OCI-LY3 (cell line): ENCODE measurements around the gene TMEM178B.

Experiments
- CTCF ChIP-seq: fragments of 200-600, 300-600 bp; sonication (generic); IDR thresholded peaks from 2 replicates; pipeline ENCODE4 v1.5.1; 2014; ENCODE audit warnings: antibody characterized with exemption, low read length, low read depth
- EZH2phosphoT487 ChIP-seq: fragments of 200-600 bp; shearing (Covaris generic); IDR thresholded peaks from 2 replicates; pipeline ENCODE4 v1.6.1; 2018; ENCODE audit warnings: antibody characterized with exemption, mixed run types, low read depth

GRCh38 chr7:141234335-141235105 lies 160.7 kb downstream of the TMEM178B start:
- TF ChIP-seq CTCF (no peak), EZH2phosphoT487 (no peak)
